Measurements from ENCODE around the gene MAMDC4. TPM values are rescaled to one million over a fixed set of nuclear protein-coding genes. Genes with fewer than 3 reads are reported as not detected.
"Not testable (repeated sequence)": the region's sequence is repeated elsewhere in the genome, so short reads cannot be mapped to it uniquely, and the experiment has no call there.

MAMDC4 gene
- total and polyA plus RNA-seq, 7 donors, result 0.71 to 25.3 (median 2.4) TPM

DNA sequence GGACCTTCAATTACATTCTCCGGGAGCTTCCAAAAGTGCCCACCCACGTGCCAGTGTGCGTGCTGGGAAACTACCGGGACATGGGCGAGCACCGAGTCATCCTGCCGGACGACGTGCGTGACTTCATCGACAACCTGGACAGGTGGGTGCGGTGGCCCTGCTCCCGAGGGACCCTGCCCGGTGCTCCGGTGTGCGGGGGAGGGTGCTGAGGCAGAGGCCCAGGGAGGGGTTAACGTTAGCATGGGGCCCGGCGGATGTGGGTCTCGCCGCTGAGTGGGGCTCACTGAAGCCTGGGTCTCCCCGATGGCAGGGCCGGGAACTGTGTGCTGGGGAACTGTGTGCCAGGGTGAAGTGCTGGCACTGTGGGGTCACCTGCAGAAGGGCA, 20.4 kb upstream of the MAMDC4 start:
- 93 to 95% methylated on average over 23 of the region's 23 CpGs for WGBS, 2 donors
- DNase-seq, result no peak
- intact Hi-C loops (cut with DNase I), result no loop called here
- H3K27me3 ChIP-seq, result no peaks in the 10 kb centered on the region
- H3K27ac ChIP-seq, result no peak overlapping the region
- H3K9me3 ChIP-seq, result no peaks in the 10 kb centered on the region
- H3K4me1 ChIP-seq, result no peaks in the 10 kb centered on the region
- no peak overlapping the region for H3K4me3 ChIP-seq
- no peak for TF ChIP-seq POLR2A (IDR thresholded peaks at IDR 0.05)
- TF ChIP-seq POLR2AphosphoS5 (IDR thresholded peaks at IDR 0.05), result no peak
- TF ChIP-seq, protein P1, sequence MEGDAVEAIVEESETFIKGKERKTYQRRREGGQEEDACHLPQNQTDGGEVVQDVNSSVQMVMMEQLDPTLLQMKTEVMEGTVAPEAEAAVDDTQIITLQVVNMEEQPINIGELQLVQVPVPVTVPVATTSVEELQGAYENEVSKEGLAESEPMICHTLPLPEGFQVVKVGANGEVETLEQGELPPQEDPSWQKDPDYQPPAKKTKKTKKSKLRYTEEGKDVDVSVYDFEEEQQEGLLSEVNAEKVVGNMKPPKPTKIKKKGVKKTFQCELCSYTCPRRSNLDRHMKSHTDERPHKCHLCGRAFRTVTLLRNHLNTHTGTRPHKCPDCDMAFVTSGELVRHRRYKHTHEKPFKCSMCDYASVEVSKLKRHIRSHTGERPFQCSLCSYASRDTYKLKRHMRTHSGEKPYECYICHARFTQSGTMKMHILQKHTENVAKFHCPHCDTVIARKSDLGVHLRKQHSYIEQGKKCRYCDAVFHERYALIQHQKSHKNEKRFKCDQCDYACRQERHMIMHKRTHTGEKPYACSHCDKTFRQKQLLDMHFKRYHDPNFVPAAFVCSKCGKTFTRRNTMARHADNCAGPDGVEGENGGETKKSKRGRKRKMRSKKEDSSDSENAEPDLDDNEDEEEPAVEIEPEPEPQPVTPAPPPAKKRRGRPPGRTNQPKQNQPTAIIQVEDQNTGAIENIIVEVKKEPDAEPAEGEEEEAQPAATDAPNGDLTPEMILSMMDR (IDR thresholded peaks at IDR 0.05), result no peak
- no peak for TF ChIP-seq EP300 (IDR thresholded peaks at IDR 0.05)
- H3K36me3 ChIP-seq, result peaks cover 14 to 74% (median 35%) of the 10 kb centered on the region in 4 donors

DNA sequence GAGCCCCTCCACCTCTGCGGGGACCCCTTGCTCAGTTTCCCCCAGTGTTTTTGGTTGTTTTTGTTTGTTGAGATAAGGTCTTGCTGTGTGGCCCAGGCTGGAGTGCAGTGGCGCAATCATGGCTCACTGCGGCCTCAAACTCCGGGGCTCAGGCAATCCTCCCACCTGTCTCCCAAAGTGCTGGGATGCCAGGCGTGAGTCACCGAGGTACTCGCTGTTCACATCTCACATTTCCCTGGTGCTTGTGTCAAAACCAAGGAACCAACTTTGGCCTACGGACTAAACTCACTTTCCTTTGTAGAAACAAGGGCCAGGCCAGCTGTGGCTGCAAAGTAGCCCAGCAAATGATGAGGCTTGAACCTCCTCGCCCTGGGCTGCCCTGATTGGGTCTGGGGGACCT, 19.6 kb upstream of the MAMDC4 start:
- peaks cover 14 to 66% (median 35%) of the 10 kb centered on the region in 4 donors for H3K36me3 ChIP-seq
- 95 to 96% methylated on average over 9 of the region's 9 CpGs for whole genome bisulfite sequencing, 2 donors
- no peaks in the 10 kb centered on the region for H3K4me1 ChIP-seq
- no peak overlapping the region for H3K4me3 ChIP-seq
- no peaks in the 10 kb centered on the region for H3K9me3 ChIP-seq
- no peak for DNase-seq
- intact Hi-C loops (cut with DNase I), result no loop called here
- no peak for TF ChIP-seq POLR2AphosphoS5 (IDR thresholded peaks at IDR 0.05)
- TF ChIP-seq POLR2A (IDR thresholded peaks at IDR 0.05), result no peak
- TF ChIP-seq, protein P1 (IDR thresholded peaks at IDR 0.05), result no peak
- TF ChIP-seq EP300 (IDR thresholded peaks at IDR 0.05), result no peak
- H3K27me3 ChIP-seq, result no peaks in the 10 kb centered on the region
- no peak overlapping the region for H3K27ac ChIP-seq

DNA sequence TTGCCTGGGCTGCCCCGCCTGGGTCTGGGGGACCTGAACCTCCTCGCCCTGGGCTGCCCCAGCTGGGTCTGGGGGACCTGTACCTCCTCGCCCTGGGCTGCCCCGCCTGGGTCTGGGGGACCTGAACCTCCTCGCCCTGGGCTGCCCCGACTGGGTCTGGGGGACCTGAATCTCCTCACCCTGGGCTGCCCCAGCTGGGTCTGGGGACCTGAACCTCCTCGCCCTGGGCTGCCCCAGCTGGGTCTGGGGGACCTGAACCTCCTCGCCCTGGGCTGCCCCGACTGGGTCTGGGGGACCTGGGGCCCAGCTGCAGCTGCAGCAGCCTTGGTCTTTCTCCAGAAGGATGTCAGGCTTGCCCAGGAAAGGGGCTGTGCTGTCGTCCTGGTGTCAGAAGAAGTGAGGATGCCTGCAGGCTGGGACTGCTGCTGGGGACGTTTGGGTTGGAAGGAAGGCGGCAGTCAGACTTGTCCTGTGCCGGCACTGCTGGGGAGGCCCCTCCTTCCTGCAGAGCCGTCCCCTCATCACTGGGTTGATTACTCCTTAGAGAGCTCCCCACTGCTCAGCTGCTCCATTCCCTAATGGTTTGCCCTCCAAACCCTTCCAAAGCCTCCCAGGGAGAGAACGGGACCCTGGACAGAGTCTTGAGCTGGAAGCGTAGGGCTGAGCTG, 18.6 kb upstream of the MAMDC4 start:
- H3K9me3 ChIP-seq; H3K4me3 ChIP-seq; intact Hi-C loops (cut with DNase I); H3K27ac ChIP-seq; DNase-seq; H3K27me3 ChIP-seq; H3K4me1 ChIP-seq: not testable (repeated sequence)
- 89 to 91% methylated on average over 16 of the region's 16 CpGs for WGBS, 2 donors
- H3K36me3 ChIP-seq, result peaks cover 14 to 65% (median 32%) of the 10 kb centered on the region in 4 donors

DNA sequence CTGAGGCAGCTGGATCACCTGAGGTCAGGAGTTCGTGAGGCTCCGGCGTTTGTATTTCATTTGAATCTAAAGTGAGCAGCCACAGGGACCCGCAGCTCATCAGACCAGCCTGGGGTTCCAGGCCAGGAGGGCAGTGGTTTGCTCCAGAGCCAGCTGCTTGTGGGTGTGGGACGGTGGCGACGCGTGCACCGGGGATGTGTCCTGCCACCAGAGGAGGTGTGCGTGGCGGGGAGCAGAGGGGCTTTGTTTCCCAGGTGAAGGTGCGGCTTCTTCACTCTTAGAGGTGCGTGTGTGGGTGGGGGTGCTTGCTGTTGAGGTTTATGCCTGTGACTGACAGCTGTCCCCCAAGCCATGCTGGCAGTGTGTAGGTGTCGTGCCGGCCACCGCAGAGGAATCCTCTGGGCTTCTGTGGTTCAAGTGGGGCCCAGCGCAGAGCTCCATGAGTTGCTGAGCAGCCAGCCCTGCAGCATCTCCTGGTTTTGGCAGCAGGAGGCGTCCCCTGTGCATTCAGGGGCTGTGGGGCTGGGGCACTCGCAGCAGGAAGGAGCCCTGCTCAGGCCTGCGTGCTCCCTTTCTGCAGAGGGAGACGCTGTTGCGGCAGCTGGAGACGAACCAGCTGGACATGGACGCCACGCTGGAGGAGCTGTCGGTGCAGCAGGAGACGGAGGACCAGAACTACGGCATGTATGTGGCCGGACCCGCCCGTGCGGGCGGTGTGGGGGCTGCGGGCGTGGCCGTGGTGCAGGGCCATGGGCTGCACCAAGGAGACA, 16.8 kb upstream of the MAMDC4 start:
- Histone ChIP-seq H3K4me3 (no peak overlapping the region), H3K27ac (no peak overlapping the region), H3K9me3 (no peaks in the 10 kb centered on the region), H3K27me3 (no peaks in the 10 kb centered on the region), H3K4me1 (no peaks in the 10 kb centered on the region), H3K36me3 (peaks cover 2 to 65% (median 31%) of the 10 kb centered on the region in 4 donors)
- intact Hi-C loops (cut with DNase I), result no loop called here
- 92 to 95% methylated on average over 36 of the region's 36 CpGs for WGBS, 2 donors
- TF ChIP-seq, protein P1 (IDR thresholded peaks at IDR 0.05), result no peak
- no peak for TF ChIP-seq EP300 (IDR thresholded peaks at IDR 0.05)
- no peak for TF ChIP-seq POLR2AphosphoS5 (IDR thresholded peaks at IDR 0.05)
- no peak for DNase-seq

Measured in sigmoid colon (tissue), 7 donors.